Measurements from ENCODE around the gene ZFP69B.

ZFP69B gene

DNA sequence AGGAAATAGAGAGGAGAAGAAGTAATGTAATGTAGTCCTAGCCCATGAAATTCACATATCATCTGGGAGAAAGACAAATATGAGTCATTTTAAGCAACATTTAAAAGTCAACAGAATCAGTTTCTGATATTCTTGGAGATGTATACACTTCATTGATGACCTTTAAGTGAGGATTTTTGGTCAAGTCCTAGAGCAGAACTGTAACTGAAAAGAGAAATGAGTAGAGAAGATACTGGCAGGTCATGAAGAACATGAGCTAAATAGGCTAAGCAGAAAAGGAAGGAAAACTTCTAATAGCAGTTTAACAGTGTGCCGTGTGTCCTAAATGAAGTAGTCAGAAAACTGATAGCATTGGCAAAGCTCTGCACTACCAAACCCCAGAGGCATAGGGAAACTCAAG lies 4.6 kb downstream of the ZFP69B start:
- no peak overlapping the region for H3K4me3 ChIP-seq (ENCODE audit: low read depth, low read length)
- TF ChIP-seq, protein P1, sequence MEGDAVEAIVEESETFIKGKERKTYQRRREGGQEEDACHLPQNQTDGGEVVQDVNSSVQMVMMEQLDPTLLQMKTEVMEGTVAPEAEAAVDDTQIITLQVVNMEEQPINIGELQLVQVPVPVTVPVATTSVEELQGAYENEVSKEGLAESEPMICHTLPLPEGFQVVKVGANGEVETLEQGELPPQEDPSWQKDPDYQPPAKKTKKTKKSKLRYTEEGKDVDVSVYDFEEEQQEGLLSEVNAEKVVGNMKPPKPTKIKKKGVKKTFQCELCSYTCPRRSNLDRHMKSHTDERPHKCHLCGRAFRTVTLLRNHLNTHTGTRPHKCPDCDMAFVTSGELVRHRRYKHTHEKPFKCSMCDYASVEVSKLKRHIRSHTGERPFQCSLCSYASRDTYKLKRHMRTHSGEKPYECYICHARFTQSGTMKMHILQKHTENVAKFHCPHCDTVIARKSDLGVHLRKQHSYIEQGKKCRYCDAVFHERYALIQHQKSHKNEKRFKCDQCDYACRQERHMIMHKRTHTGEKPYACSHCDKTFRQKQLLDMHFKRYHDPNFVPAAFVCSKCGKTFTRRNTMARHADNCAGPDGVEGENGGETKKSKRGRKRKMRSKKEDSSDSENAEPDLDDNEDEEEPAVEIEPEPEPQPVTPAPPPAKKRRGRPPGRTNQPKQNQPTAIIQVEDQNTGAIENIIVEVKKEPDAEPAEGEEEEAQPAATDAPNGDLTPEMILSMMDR (IDR thresholded peaks at IDR 0.05; ENCODE audit: control insufficient read depth, extremely low read depth, insufficient read depth): no peak

GRCh38 chr1:40462956-40463590 lies 12.8 kb downstream of the ZFP69B start:
- no peak for DNase-seq (ENCODE audit: low read depth)

More for the DNA sequence above, 4.6 kb downstream of the ZFP69B start:
- DNase-seq (ENCODE audit: low read depth): no peak

GRCh38 chr1:40469327-40469726 lies 19.1 kb downstream of the ZFP69B start:
- DNase-seq (ENCODE audit: low read depth): no peak
- TF ChIP-seq, protein P1 (IDR thresholded peaks at IDR 0.05; ENCODE audit: control insufficient read depth, extremely low read depth, insufficient read depth): no peak
- no peak overlapping the region for H3K4me3 ChIP-seq (ENCODE audit: low read depth, low read length)

More at GRCh38 chr1:40462956-40463590, 12.8 kb downstream of the ZFP69B start:
- TF ChIP-seq, protein P1 (IDR thresholded peaks at IDR 0.05; ENCODE audit: control insufficient read depth, extremely low read depth, insufficient read depth): no peak
- H3K4me3 ChIP-seq (ENCODE audit: low read depth, low read length): no peak overlapping the region

DNA sequence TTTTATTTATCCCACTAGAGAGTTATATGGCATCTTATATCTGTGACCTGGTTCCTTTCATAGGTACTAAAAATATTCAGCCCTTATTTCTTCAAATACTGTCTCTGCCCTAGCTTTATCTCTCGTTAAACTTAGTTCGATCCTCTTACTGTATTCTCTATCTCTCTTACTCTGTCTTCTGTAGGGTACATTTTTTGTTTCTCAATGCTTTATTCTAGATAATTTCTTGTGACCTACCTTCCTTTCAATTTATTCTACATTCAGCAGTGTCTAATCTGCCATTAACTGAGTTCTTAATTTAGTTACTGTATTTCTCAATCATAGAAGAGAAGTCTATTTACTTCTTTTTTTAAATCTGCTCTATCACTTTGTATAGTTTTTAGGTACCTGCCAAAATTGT lies 25.0 kb downstream of the ZFP69B start:
- no peak for DNase-seq (ENCODE audit: low read depth)
- TF ChIP-seq, protein P1 (IDR thresholded peaks at IDR 0.05; ENCODE audit: control insufficient read depth, extremely low read depth, insufficient read depth): no peak

GRCh38 chr1:40476924-40477677 lies 26.8 kb downstream of the ZFP69B start, which contains the start of gene ZFP69:
ZFP69 (plus strand) TSS chr1:40477290; CDS start chr1:40479362, 2,072 bp downstream.
- no peak within 1 kb of the TSS for H3K4me3 ChIP-seq (ENCODE audit: low read depth, low read length)
- TF ChIP-seq, protein P1 (IDR thresholded peaks at IDR 0.05; ENCODE audit: control insufficient read depth, extremely low read depth, insufficient read depth): no peak
- DNase-seq (ENCODE audit: low read depth): no peak

More for the DNA sequence above, 25.0 kb downstream of the ZFP69B start:
- H3K4me3 ChIP-seq (ENCODE audit: low read depth, low read length): no peak overlapping the region

- no peak for DNase-seq (ENCODE audit: low read depth)
- H3K4me3 ChIP-seq (ENCODE audit: low read depth, low read length): no peak overlapping the region
- TF ChIP-seq, protein P1 (IDR thresholded peaks at IDR 0.05; ENCODE audit: control insufficient read depth, extremely low read depth, insufficient read depth): no peak
Observed at GRCh38 chr1:40477678-40478053, 27.4 kb downstream of the ZFP69B start.

Data from LNCaP clone FGC (cell line).